GM12892 (cell line): ENCODE results near the gene CCDC136.

Experiments used
- POLR2AphosphoS5 ChIP-seq: IDR thresholded peaks from 2 replicates; pipeline ENCODE4 v1.6.1; 2011; ENCODE audit warnings: low read depth, low read length, control low read depth
- TAF1 ChIP-seq: IDR thresholded peaks from 2 replicates; pipeline ENCODE4 v1.6.1; 2011; ENCODE audit warnings: low read depth, mild to moderate bottlenecking, control low read depth, low read length, borderline replicate concordance

DNA sequence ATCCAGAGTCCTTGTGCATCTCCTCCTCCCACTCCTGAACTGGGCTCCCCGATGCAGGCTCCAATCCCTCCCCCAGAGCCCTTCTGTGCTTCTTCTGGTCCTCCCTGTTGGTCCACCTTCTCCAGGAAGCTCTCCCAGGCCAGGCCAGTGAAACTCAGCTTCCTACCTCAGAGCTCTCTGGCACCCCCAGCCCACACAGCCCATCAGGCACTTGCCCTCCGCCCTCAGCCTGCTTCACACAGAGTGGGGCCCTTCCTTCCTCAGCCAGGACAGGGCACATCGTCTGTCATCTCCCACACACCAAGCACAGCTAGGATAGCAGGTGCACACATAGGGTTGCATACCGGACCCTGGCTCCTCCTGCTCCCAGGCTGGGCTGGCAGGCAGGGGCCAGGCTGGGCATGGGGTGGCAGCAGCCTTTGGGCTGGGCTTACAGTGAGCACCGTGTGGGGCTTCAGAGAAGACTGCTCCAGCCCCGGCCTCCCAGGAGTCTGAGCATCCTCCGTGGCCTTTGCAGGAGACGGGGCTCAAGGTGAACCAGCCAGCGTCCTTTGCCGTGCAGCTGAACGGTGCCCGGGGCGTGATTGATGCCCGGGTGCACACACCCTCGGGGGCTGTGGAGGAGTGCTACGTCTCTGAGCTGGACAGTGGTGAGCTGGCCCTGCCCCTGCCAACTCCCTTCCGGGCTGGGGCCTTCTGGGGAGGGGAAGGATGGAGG lies 64.4 kb downstream of the CCDC136 start:
- TF ChIP-seq POLR2AphosphoS5 (no peak), TAF1 (no peak)
